KOPT-K1 (cell line): ENCODE results near the gene GPR26.
"Not testable (repeated sequence)": the region's sequence is repeated elsewhere in the genome, so short reads cannot be mapped to it uniquely, and the experiment has no call there.

Experiments
- H3K27ac ChIP-seq: fragments of 200-600 bp; sonication (generic); 2 replicates; pipeline ENCODE4 v1.5.1; 2016; ENCODE audit warnings: antibody characterized with exemption, mild to moderate bottlenecking, low read depth, low read length; ENCODE audit not compliant: poor library complexity, severe bottlenecking
- H3K36me3 ChIP-seq: fragments of 200-600 bp; sonication (generic); 2 replicates; pipeline ENCODE4 v1.5.1; 2017; ENCODE audit warnings: antibody characterized with exemption, mild to moderate bottlenecking, low read length, moderate library complexity; ENCODE audit not compliant: insufficient read depth
- H3K9me3 ChIP-seq: fragments of 200-600 bp; sonication (generic); 2 replicates; pipeline ENCODE4 v1.5.1; 2017; ENCODE audit warnings: antibody characterized with exemption, low read length, mild to moderate bottlenecking; ENCODE audit not compliant: insufficient read depth, poor library complexity, severe bottlenecking

The GPR26 gene

GRCh38 chr10:123717336-123717735 is 51.2 kb downstream of the GPR26 start:
- Histone ChIP-seq H3K9me3 (peaks cover 7% of the 10 kb centered on the region), H3K36me3 (no peaks in the 10 kb centered on the region), H3K27ac (no peak overlapping the region)

- Histone ChIP-seq H3K27ac (no peak overlapping the region), H3K9me3 (peaks cover 7% of the 10 kb centered on the region)
Observed at GRCh38 chr10:123718544-123719060, 52.4 kb downstream of the GPR26 start.

DNA sequence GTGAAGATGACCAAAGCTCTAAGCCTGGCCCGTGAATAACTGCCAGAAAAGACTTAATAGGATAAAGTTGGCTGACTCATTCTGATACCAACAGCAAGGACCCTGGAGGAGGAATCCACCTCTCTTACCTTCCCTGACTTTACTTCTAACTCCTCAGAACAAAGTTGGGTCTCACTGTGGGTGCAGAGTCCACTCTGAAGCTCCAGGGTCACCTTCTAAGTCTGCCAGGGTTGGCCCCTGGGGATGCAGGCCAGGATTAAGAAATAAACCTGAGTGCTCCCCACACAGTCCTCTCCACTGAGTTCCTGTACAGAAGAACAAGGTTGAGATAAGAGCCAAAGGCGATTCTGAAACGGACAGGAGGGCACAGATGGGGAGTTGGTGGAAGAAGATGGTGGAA is 54.4 kb downstream of the GPR26 start:
- no peak overlapping the region for H3K27ac ChIP-seq
- H3K9me3 ChIP-seq: peaks cover 7% of the 10 kb centered on the region
- H3K36me3 ChIP-seq: no peaks in the 10 kb centered on the region

More at GRCh38 chr10:123718544-123719060, 52.4 kb downstream of the GPR26 start:
- no peaks in the 10 kb centered on the region for H3K36me3 ChIP-seq

GRCh38 chr10:123721441-123722049 is 55.4 kb downstream of the GPR26 start:
- H3K9me3 ChIP-seq: peaks cover 7% of the 10 kb centered on the region
- H3K27ac ChIP-seq: no peak overlapping the region
- H3K36me3 ChIP-seq: no peaks in the 10 kb centered on the region

DNA sequence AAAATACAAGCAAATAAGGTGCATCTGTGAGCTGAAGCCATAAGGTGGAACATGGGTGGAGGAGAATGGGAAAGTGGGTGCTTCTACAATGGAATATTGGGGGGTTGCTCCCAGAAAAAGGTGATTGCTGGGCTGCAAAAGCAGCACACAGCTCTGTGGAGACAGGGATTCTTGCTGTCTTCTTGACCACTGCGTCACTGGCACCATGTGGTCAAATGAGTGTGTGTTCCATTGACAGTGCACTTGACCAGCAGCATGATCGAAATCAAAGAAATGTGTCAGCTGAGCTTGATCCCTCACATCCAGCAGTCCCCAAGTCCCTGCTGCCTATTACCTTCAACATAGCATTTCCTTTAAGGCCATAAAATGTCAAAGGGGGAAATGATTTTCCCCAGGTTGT is 56.2 kb downstream of the GPR26 start:
- peaks cover 7% of the 10 kb centered on the region for H3K9me3 ChIP-seq
- no peak overlapping the region for H3K27ac ChIP-seq
- no peaks in the 10 kb centered on the region for H3K36me3 ChIP-seq

DNA sequence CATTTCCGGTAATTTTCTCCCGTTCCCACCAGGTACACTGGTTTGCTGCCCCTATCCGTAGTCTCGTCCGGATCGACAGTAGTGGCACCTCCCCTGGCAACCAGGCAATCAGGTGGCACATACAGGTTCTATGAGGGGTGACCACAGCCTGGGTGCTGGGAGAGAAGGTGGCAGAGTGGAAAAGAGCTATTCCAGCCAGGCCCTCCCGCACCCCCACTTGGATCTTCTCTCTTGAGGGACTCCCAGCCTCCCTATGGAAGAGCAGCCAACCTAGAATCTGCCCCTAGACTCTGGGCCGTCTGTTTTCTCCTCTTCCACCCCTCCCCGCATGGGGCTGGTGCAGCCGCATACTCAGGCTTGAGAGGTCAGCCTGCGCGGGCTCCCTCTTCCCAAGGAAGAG is 58.6 kb downstream of the GPR26 start:
- no peak overlapping the region for H3K27ac ChIP-seq
- no peaks in the 10 kb centered on the region for H3K9me3 ChIP-seq

DNA sequence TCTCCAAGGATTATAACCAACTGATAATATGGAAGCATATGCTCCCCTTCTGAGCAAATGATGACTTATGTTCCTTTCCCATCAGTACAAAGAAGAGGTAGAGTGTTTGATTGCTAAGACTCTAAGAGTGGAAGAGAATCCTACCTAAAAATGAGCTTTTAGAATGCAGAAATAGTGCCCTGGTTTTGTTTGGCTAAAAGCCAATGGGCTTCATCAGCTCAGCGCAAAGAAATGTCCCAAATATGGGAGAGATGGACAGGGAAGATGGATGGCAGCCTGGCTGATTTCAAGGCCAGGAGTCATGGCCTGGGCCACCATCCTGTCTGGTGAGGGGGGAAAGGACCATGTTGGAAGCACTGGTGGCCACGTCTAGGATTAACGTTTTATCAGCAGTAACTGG is 60.2 kb downstream of the GPR26 start:
- Histone ChIP-seq H3K27ac (no peak overlapping the region), H3K36me3 (no peaks in the 10 kb centered on the region), H3K9me3 (no peaks in the 10 kb centered on the region)

More for the DNA sequence above, 58.6 kb downstream of the GPR26 start:
- no peaks in the 10 kb centered on the region for H3K36me3 ChIP-seq

DNA sequence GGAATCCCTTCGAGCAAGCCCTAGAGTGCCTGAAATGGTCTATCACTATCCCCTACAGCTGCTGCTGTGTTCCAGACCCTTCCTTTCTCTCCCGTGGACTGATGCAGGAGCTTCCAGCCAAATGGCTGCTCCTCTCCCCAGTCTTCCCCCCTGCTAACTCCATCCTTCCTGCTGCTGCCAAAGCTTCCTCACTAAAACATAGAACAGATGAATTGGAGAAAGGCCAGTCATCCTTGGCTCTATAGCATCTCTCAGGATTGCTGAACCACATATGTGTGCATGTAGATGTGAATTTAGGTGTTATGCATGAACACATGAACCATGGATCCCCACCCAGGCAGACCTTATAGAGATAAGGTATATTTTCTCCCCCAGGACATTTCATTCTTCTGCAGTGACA is 60.7 kb downstream of the GPR26 start:
- Histone ChIP-seq H3K27ac (no peak overlapping the region), H3K9me3 (no peaks in the 10 kb centered on the region), H3K36me3 (no peaks in the 10 kb centered on the region)

DNA sequence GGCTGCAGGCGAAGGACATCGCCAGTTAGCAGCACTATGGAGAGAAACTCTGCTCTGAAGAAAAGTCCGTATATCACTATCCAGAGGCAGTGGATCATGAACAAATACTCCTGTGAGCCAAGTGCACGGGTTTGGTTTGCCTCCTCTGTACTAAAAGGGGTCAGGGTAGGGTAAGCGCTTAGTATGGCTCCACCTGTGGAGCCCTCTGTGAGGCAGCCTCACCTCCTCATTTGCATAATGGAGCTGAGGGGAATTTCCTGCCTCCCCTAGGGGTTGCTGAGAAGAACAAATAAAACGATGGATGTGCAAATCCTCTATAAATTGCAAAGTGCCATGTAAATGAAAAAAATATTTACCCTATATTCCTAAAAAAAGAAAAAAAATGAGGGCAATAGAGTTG is 63.4 kb downstream of the GPR26 start:
- no peak overlapping the region for H3K27ac ChIP-seq
- H3K36me3 ChIP-seq: no peaks in the 10 kb centered on the region
- H3K9me3 ChIP-seq: no peaks in the 10 kb centered on the region

- H3K36me3 ChIP-seq, H3K27ac ChIP-seq, H3K9me3 ChIP-seq: not testable (repeated sequence)
Observed at GRCh38 chr10:123736917-123737316, 70.8 kb downstream of the GPR26 start.

DNA sequence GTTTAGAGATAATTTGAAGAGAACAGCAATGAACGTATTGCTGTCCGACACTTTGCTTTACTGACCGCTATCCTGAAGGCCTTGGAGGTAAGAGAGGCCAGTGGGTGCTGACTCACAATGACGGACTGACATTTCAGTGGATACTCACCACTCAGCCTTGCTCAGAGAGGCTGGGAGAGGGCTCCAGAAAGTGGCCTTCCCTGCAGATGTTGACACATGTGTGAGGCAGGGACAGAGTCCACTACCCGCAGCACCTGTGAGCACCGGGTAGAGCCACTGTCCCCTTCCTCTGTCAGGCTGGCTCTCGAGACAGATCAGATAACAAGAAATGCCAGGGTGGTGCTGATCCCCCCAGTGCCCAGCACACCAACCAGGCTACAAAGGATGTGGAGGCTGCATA is 75.0 kb downstream of the GPR26 start:
- H3K36me3 ChIP-seq: no peaks in the 10 kb centered on the region
- H3K27ac ChIP-seq: no peak overlapping the region
- H3K9me3 ChIP-seq: no peaks in the 10 kb centered on the region

DNA sequence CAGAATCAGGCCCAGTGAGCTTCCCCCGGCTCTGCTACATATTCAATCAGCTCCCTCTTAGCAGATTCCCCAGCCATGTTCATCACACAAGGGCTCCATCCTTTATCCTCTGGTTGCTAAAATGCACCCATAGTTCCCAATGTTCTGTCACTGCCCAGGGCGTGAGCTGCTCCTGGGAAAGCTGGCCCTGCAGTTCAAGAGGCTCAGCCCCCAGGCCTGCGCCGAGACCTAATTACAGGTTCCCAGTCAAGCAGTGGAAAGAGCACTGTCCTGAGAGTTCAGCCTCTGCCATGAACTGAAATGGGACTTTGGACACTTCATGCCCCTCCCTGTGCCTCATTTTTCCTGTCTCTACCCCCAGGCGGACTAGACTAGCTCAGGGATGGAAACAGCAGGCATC is 75.6 kb downstream of the GPR26 start:
- H3K27ac ChIP-seq: no peak overlapping the region
- H3K9me3 ChIP-seq: no peaks in the 10 kb centered on the region

GRCh38 chr10:123742751-123743440 is 76.7 kb downstream of the GPR26 start:
- no peaks in the 10 kb centered on the region for H3K36me3 ChIP-seq
- H3K27ac ChIP-seq: no peak overlapping the region
- no peaks in the 10 kb centered on the region for H3K9me3 ChIP-seq

More for the DNA sequence above, 75.6 kb downstream of the GPR26 start:
- H3K36me3 ChIP-seq: no peaks in the 10 kb centered on the region

DNA sequence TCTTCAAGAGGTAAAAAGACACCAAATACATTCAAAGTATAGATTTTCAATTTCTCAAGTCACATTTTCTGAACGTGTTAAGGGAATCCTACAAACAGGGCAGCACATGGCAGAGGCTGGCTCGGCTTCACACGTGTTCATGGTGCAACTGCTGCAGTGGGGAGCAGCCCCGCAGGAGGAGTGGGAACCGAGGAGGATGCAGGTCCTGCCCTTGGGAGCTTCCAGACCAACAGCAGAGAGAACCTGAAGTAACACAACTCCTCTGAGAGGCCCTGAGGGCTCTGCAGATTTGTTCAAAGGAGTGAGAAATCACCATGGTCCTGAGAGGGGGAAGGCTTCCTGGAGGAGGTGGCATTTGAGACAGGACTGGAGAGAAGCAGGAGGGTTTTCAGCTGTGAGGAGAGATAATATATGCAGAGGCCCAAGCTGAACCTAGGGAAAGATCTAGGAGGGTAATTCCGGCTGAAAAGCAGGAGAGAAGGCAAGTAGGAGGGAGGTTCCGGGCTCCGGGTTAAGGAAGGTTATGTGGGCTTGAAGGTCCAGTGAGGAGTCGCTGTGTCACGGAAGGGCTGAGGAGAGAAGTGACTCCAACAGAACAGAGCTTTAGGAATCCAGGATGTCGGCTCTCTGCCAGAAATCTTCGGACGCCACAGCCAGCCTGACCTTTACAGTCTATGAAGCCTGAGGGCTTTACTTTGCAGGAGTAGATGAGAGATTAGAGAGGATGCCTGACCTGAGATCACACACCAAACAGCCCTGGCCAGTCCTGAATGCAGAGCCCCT is 77.5 kb downstream of the GPR26 start:
- Histone ChIP-seq H3K27ac (no peak overlapping the region), H3K9me3 (no peaks in the 10 kb centered on the region)

DNA sequence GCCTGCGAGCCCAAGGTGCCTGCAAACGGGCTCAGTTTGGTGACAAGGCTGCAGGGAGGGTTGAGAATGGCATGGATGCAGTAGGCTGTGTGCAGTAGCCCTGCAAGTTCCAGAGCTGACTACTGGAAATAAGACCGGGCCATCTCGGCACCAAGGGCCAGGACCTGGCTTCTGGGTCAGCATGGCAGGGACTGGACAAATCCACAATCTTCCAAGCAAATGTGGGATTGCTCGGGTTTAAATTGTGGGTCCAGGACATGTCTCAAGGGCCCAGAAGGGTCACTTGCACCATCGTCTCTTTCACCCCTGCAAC is 78.0 kb downstream of the GPR26 start:
- H3K9me3 ChIP-seq: no peaks in the 10 kb centered on the region
- H3K36me3 ChIP-seq: no peaks in the 10 kb centered on the region
- no peak overlapping the region for H3K27ac ChIP-seq

More for the DNA sequence above, 77.5 kb downstream of the GPR26 start:
- H3K36me3 ChIP-seq: no peaks in the 10 kb centered on the region
